ENCODE measurements around the gene DUOXA1.
"Not testable (repeated sequence)": the region's sequence is repeated elsewhere in the genome, so short reads cannot be mapped to it uniquely, and the experiment has no call there.

The DUOXA1 gene

GRCh38 chr15:45137703-45138102 is 8.0 kb upstream of the DUOXA1 start:
- Histone ChIP-seq H3K27me3 (ENCODE audit: control insufficient read depth, insufficient read depth, low read length) (peaks cover 54% of the 10 kb centered on the region), H3K4me2 (ENCODE audit: low read length) (no peak overlapping the region), H3K9ac (ENCODE audit: low read depth, low read length) (no peak overlapping the region), H3K4me1 (ENCODE audit: control insufficient read depth, insufficient read depth, low read length) (no peaks in the 10 kb centered on the region), H3K9me3 (replicated peaks; ENCODE audit: low read length) (no peaks in the 10 kb centered on the region), H3K36me3 (ENCODE audit: insufficient read depth, low read length) (no peaks in the 10 kb centered on the region), H3K4me3 (ENCODE audit: low read length) (no peak overlapping the region)

GRCh38 chr15:45136378-45136764 is 6.7 kb upstream of the DUOXA1 start:
- no peak overlapping the region for H3K4me2 ChIP-seq (ENCODE audit: low read length)
- H3K36me3 ChIP-seq (ENCODE audit: insufficient read depth, low read length): no peaks in the 10 kb centered on the region
- H3K27me3 ChIP-seq (ENCODE audit: control insufficient read depth, insufficient read depth, low read length): peaks cover 67% of the 10 kb centered on the region
- no peak overlapping the region for H3K9ac ChIP-seq (ENCODE audit: low read depth, low read length)
- H3K9me3 ChIP-seq (replicated peaks; ENCODE audit: low read length): no peaks in the 10 kb centered on the region
- no peak overlapping the region for H3K4me3 ChIP-seq (ENCODE audit: low read length)
- H3K4me1 ChIP-seq (ENCODE audit: control insufficient read depth, insufficient read depth, low read length): no peaks in the 10 kb centered on the region

GRCh38 chr15:45135705-45136377 is 6.2 kb upstream of the DUOXA1 start:
- not testable (repeated sequence) for H3K4me3 ChIP-seq (ENCODE audit: low read length); H3K4me1 ChIP-seq (ENCODE audit: control insufficient read depth, insufficient read depth, low read length); H3K9ac ChIP-seq (ENCODE audit: low read depth, low read length); H3K9me3 ChIP-seq (replicated peaks; ENCODE audit: low read length); H3K4me2 ChIP-seq (ENCODE audit: low read length); H3K36me3 ChIP-seq (ENCODE audit: insufficient read depth, low read length)
- peaks cover 72% of the 10 kb centered on the region for H3K27me3 ChIP-seq (ENCODE audit: control insufficient read depth, insufficient read depth, low read length)

GRCh38 chr15:45134682-45135604 is 5.3 kb upstream of the DUOXA1 start:
- Histone ChIP-seq H3K36me3 (ENCODE audit: insufficient read depth, low read length) (no peaks in the 10 kb centered on the region), H3K4me1 (ENCODE audit: control insufficient read depth, insufficient read depth, low read length) (no peaks in the 10 kb centered on the region), H3K27me3 (ENCODE audit: control insufficient read depth, insufficient read depth, low read length) (peaks cover 81% of the 10 kb centered on the region), H3K9ac (ENCODE audit: low read depth, low read length) (no peak overlapping the region), H3K9me3 (replicated peaks; ENCODE audit: low read length) (no peaks in the 10 kb centered on the region), H3K4me3 (ENCODE audit: low read length) (no peak overlapping the region), H3K4me2 (ENCODE audit: low read length) (no peak overlapping the region)

- Histone ChIP-seq H3K36me3 (ENCODE audit: insufficient read depth, low read length) (no peaks in the 10 kb centered on the region), H3K27me3 (ENCODE audit: control insufficient read depth, insufficient read depth, low read length) (peaks cover 87% of the 10 kb centered on the region), H3K4me3 (ENCODE audit: low read length) (no peak overlapping the region), H3K4me1 (ENCODE audit: control insufficient read depth, insufficient read depth, low read length) (no peaks in the 10 kb centered on the region), H3K9ac (ENCODE audit: low read depth, low read length) (no peak overlapping the region), H3K9me3 (replicated peaks; ENCODE audit: low read length) (no peaks in the 10 kb centered on the region), H3K4me2 (ENCODE audit: low read length) (no peak overlapping the region)
Observed at GRCh38 chr15:45134046-45134445, 4.4 kb upstream of the DUOXA1 start.

GRCh38 chr15:45133561-45133920 is 3.9 kb upstream of the DUOXA1 start:
- H3K27me3 ChIP-seq (ENCODE audit: control insufficient read depth, insufficient read depth, low read length): peaks cover 89% of the 10 kb centered on the region
- H3K36me3 ChIP-seq (ENCODE audit: insufficient read depth, low read length): no peaks in the 10 kb centered on the region
- no peaks in the 10 kb centered on the region for H3K4me1 ChIP-seq (ENCODE audit: control insufficient read depth, insufficient read depth, low read length)
- no peak overlapping the region for H3K4me3 ChIP-seq (ENCODE audit: low read length)
- no peak overlapping the region for H3K9ac ChIP-seq (ENCODE audit: low read depth, low read length)
- H3K9me3 ChIP-seq (replicated peaks; ENCODE audit: low read length): no peaks in the 10 kb centered on the region
- H3K4me2 ChIP-seq (ENCODE audit: low read length): no peak overlapping the region

GRCh38 chr15:45132844-45133560 is 3.3 kb upstream of the DUOXA1 start:
- Histone ChIP-seq H3K27me3 (ENCODE audit: control insufficient read depth, insufficient read depth, low read length) (peaks cover 89% of the 10 kb centered on the region), H3K9ac (ENCODE audit: low read depth, low read length) (no peak overlapping the region), H3K36me3 (ENCODE audit: insufficient read depth, low read length) (no peaks in the 10 kb centered on the region), H3K4me3 (ENCODE audit: low read length) (no peak overlapping the region), H3K4me2 (ENCODE audit: low read length) (no peak overlapping the region), H3K9me3 (replicated peaks; ENCODE audit: low read length) (no peaks in the 10 kb centered on the region), H3K4me1 (ENCODE audit: control insufficient read depth, insufficient read depth, low read length) (no peaks in the 10 kb centered on the region)

GRCh38 chr15:45131510-45131909 is 1.8 kb upstream of the DUOXA1 start:
- Histone ChIP-seq H3K4me1 (ENCODE audit: control insufficient read depth, insufficient read depth, low read length) (no peaks in the 10 kb centered on the region), H3K4me3 (ENCODE audit: low read length) (no peak overlapping the region), H3K27me3 (ENCODE audit: control insufficient read depth, insufficient read depth, low read length) (peaks cover 91% of the 10 kb centered on the region), H3K9ac (ENCODE audit: low read depth, low read length) (no peak overlapping the region), H3K36me3 (ENCODE audit: insufficient read depth, low read length) (no peaks in the 10 kb centered on the region), H3K9me3 (replicated peaks; ENCODE audit: low read length) (no peaks in the 10 kb centered on the region), H3K4me2 (ENCODE audit: low read length) (no peak overlapping the region)

- H3K4me3 ChIP-seq (ENCODE audit: low read length): no peak overlapping the region
Observed at GRCh38 chr15:45130291-45131000, 767 bp upstream of the DUOXA1 start.

GRCh38 chr15:45128971-45129639 is 574 bp downstream of the DUOXA1 start:
- peaks cover 89% of the 10 kb centered on the region for H3K27me3 ChIP-seq (ENCODE audit: control insufficient read depth, insufficient read depth, low read length)

More at GRCh38 chr15:45130291-45131000, 767 bp upstream of the DUOXA1 start:
- H3K4me1 ChIP-seq (ENCODE audit: control insufficient read depth, insufficient read depth, low read length): no peaks in the 10 kb centered on the region
- H3K9me3 ChIP-seq (replicated peaks; ENCODE audit: low read length): no peaks in the 10 kb centered on the region
- H3K36me3 ChIP-seq (ENCODE audit: insufficient read depth, low read length): no peaks in the 10 kb centered on the region
- peaks cover 93% of the 10 kb centered on the region for H3K27me3 ChIP-seq (ENCODE audit: control insufficient read depth, insufficient read depth, low read length)
- no peak overlapping the region for H3K4me2 ChIP-seq (ENCODE audit: low read length)
- no peak overlapping the region for H3K9ac ChIP-seq (ENCODE audit: low read depth, low read length)

More at GRCh38 chr15:45128971-45129639, 574 bp downstream of the DUOXA1 start:
- H3K4me3 ChIP-seq (ENCODE audit: low read length): no peak overlapping the region
- no peaks in the 10 kb centered on the region for H3K4me1 ChIP-seq (ENCODE audit: control insufficient read depth, insufficient read depth, low read length)
- no peak overlapping the region for H3K9ac ChIP-seq (ENCODE audit: low read depth, low read length)
- H3K9me3 ChIP-seq (replicated peaks; ENCODE audit: low read length): no peaks in the 10 kb centered on the region
- H3K4me2 ChIP-seq (ENCODE audit: low read length): peak overlapping the region; percentile 17
- no peaks in the 10 kb centered on the region for H3K36me3 ChIP-seq (ENCODE audit: insufficient read depth, low read length)
